ENCODE results near the gene ATXN2.
"Not testable (repeated sequence)": the region's sequence is repeated elsewhere in the genome, so short reads cannot be mapped to it uniquely, and the experiment has no call there.

Gene ATXN2

DNA sequence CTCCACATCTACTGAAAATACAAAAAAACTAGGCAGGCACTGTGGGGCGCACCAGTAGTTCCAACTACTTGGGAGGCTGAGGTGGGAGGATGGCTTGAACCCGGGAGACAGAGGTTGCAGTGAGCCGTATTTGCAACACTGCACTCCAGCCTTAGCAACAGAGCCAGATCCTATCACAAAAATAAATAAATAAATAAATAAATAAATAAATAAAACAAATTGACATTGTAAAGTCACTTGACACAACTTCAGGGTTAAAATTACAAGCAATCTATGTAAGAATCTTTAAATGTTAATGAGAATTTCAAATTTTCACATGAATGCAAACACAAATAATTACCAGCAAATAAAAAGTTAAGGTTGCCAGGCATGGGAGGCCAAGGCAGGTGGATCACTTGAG is 11.1 kb downstream of the ATXN2 start:
- no peak for DNase-seq (ENCODE audit: low read depth)
- TF ChIP-seq, protein P1, sequence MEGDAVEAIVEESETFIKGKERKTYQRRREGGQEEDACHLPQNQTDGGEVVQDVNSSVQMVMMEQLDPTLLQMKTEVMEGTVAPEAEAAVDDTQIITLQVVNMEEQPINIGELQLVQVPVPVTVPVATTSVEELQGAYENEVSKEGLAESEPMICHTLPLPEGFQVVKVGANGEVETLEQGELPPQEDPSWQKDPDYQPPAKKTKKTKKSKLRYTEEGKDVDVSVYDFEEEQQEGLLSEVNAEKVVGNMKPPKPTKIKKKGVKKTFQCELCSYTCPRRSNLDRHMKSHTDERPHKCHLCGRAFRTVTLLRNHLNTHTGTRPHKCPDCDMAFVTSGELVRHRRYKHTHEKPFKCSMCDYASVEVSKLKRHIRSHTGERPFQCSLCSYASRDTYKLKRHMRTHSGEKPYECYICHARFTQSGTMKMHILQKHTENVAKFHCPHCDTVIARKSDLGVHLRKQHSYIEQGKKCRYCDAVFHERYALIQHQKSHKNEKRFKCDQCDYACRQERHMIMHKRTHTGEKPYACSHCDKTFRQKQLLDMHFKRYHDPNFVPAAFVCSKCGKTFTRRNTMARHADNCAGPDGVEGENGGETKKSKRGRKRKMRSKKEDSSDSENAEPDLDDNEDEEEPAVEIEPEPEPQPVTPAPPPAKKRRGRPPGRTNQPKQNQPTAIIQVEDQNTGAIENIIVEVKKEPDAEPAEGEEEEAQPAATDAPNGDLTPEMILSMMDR (IDR thresholded peaks at IDR 0.05; ENCODE audit: insufficient read depth, low read depth, low read length, missing control alignments): no peak
- no peak overlapping the region for H3K4me3 ChIP-seq (ENCODE audit: low read length)

DNA sequence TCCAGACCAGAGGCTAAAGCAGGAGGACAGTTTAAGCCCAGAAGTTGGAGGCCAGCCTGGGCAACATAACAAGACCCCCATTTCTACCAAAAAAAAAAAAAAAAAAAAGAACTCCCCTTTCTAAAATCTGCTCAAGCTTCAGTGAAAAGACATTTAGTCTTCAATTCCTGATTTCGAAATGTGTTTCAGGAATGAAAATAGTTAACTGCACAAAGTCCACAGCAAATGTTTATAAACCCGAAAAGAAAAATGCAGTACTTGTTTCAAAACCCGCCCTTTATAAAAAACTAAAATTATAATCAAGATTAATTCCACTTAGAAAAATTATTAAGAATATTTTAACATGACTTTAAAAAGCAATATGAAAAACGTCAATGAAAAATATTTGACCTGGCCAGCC is 12.1 kb downstream of the ATXN2 start:
- no peak for DNase-seq (ENCODE audit: low read depth)
- TF ChIP-seq, protein P1 (IDR thresholded peaks at IDR 0.05; ENCODE audit: insufficient read depth, low read depth, low read length, missing control alignments): no peak
- H3K4me3 ChIP-seq (ENCODE audit: low read length): no peak overlapping the region

DNA sequence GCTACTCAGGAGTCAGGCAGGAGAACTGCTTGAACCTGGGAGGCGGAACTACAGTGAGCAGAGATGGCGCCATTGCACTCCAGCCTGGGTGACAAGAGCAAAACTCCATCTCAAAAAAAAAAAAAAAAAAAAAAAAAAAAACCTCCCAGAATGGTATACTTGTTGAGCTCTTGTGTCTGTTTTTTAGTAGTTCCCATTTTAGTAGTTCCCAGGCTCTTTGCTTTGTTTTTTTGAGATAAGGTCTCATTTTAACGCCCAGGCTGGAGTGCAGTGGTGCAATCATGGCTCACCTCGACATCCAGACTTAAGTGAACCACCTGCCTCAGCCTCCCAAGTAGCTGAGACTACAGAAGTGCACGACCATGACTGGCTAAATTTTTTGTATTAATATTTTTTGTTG is 13.4 kb downstream of the ATXN2 start:
- H3K4me3 ChIP-seq (ENCODE audit: low read length): no peak overlapping the region
- DNase-seq (ENCODE audit: low read depth): no peak
- TF ChIP-seq, protein P1 (IDR thresholded peaks at IDR 0.05; ENCODE audit: insufficient read depth, low read depth, low read length, missing control alignments): no peak

DNA sequence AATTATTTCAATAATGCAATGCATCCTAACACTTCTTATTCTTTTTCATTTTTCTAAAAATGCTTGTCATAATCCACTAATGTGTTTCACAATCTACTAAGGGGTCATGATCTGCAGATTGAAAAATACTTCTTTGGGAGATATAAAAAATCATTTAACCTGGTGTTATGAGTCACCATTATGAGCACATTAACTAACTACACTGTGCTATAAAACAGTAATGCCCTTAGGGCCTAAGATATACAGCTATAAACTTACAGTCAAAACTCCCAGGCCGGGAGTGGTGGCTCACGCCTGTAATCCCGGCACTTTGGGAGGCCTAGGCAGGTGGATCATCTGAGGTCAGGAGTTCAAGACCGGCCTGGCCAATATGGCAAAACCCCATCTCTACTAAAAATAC is 14.2 kb downstream of the ATXN2 start:
- H3K4me3 ChIP-seq (ENCODE audit: low read length): no peak overlapping the region
- TF ChIP-seq, protein P1 (IDR thresholded peaks at IDR 0.05; ENCODE audit: insufficient read depth, low read depth, low read length, missing control alignments): no peak
- peak; percentile 75 for DNase-seq (ENCODE audit: low read depth)

DNA sequence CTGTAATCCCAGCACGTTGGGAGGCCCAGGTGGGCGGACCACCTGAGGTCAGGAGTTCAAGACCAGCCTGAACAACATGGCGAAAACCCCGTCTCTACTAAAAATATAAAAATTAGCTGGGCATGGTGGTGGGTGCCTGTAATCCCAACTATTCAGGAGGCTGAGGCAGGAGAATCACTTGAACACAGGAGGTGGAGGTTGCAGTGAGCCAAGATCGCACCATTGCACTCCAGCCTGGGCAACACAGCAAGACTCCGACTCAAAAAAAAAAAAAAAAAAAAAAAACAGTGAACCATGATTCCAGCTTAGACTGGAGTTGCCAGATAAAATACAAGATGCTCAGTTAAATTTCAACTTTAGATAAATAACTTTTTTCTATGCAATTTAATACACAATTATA is 15.6 kb downstream of the ATXN2 start:
- H3K4me3 ChIP-seq (ENCODE audit: low read length); DNase-seq (ENCODE audit: low read depth): not testable (repeated sequence)

DNA sequence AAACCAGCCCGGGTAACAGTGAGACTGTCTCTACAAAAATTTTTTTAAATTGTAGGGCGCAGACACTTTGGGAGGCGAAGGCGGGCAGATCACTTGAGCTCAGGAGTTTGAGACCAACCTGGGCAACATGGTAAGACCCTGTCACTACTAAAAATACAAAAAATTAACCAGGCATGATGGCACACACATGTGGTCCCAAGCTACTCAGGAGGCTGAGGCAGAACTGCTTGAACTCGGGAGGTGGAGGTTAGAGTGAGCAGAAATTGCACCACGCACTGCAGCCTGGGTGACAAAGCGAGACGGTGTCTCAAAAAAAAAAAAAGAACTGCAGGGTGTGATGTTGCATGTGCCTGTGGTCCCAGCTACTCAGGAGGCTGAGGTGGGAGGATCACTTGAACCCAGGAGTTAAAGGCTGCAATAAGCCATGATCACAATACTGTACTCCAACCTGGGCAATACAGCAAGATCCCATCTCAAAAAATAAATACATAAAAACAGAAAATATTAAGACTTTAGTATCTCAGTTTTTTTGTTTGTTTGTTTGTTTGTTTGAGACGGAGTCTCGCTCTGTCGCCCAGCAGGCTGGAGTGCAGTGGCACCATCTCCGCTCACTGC is 16.9 kb downstream of the ATXN2 start:
- H3K4me3 ChIP-seq (ENCODE audit: low read length): no peak overlapping the region
- no peak for DNase-seq (ENCODE audit: low read depth)
- TF ChIP-seq, protein P1 (IDR thresholded peaks at IDR 0.05; ENCODE audit: insufficient read depth, low read depth, low read length, missing control alignments): no peak

DNA sequence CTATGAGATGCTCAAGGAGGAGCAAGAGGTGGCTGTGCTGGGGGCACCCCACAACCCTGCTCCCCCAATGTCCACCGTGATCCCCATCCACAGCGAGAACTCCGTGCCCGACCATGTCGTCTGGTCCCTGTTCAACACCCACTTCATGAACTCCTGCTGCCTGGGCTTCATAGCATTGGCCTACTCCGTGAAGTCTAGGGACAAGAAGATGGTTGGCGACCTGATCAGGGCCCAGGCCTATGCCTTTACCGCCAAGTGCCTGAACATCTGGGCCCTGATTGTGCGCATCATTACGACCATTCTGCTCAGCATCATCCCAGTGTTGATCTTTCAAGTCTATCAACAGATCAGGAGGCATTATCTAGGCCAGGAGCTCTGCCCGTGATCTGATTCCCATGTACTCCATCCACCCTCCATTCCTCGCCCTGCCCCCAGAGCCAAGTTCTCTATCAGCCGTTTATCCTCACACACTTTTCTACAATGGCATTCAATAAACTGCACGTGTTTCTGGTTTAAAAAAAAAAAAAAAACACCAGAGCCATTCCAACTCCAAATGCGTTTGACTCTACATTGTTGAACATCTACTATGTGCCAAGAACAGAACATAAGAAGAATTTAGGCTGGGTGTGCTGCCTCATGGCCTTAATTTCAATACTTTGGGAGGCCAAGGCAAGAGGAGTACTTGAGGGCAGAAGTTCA is 17.5 kb downstream of the ATXN2 start:
- H3K4me3 ChIP-seq (ENCODE audit: low read length): no peak overlapping the region
- no peak for DNase-seq (ENCODE audit: low read depth)
- TF ChIP-seq, protein P1 (IDR thresholded peaks at IDR 0.05; ENCODE audit: insufficient read depth, low read depth, low read length, missing control alignments): no peak
